Measurements from ENCODE around the gene LSR.

Gene LSR

GRCh38 chr19:35248310-35249145, at the start of gene LSR:
TSS of gene LSR (plus strand) at chr19:35249002. CDS start at chr19:35249023, 21 bp downstream.
- Histone ChIP-seq H3K27ac (no peak within 1 kb of the TSS), H3K4me3 (ENCODE audit: low read depth, low read length) (no peak within 1 kb of the TSS), H3K36me3 (replicated peaks) (no peaks in the 10 kb centered on the region), H3K27me3 (replicated peaks) (peaks cover 38% of the 10 kb centered on the region)
- in situ Hi-C loops (cut with HindIII; ENCODE audit: low pct_ligation_motif_present, low sequenced_read_pairs): no loop called here
- DNase-seq: no peak
- TF ChIP-seq CTCF (IDR thresholded peaks at IDR 0.05; ENCODE audit: low read depth, low read length, missing control alignments): no peak

- H3K27me3 ChIP-seq (replicated peaks): no peaks in the 10 kb centered on the region
- no peak overlapping the region for H3K4me3 ChIP-seq (ENCODE audit: low read depth, low read length)
- no peak for TF ChIP-seq CTCF (IDR thresholded peaks at IDR 0.05; ENCODE audit: low read depth, low read length, missing control alignments)
- H3K36me3 ChIP-seq (replicated peaks): no peaks in the 10 kb centered on the region
- DNase-seq: no peak
- in situ Hi-C loops (cut with HindIII; ENCODE audit: low pct_ligation_motif_present, low sequenced_read_pairs): no loop called here
- no peak overlapping the region for H3K27ac ChIP-seq
These were observed 49.3 kb upstream of the LSR start for GRCh38 chr19:35199481-35199880.

- Histone ChIP-seq H3K36me3 (replicated peaks) (no peaks in the 10 kb centered on the region), H3K4me3 (ENCODE audit: low read depth, low read length) (no peak overlapping the region), H3K27ac (no peak overlapping the region), H3K27me3 (replicated peaks) (no peaks in the 10 kb centered on the region)
- TF ChIP-seq CTCF (IDR thresholded peaks at IDR 0.05; ENCODE audit: low read depth, low read length, missing control alignments): no peak
- DNase-seq: no peak
- in situ Hi-C loops (cut with HindIII; ENCODE audit: low pct_ligation_motif_present, low sequenced_read_pairs): no loop called here
These were observed 45.8 kb upstream of the LSR start for GRCh38 chr19:35202722-35203688.

GRCh38 chr19:35204799-35205732, 43.7 kb upstream of the LSR start:
- no peak for TF ChIP-seq CTCF (IDR thresholded peaks at IDR 0.05; ENCODE audit: low read depth, low read length, missing control alignments)
- H3K4me3 ChIP-seq (ENCODE audit: low read depth, low read length): no peak overlapping the region
- H3K36me3 ChIP-seq (replicated peaks): no peaks in the 10 kb centered on the region
- in situ Hi-C loops (cut with HindIII; ENCODE audit: low pct_ligation_motif_present, low sequenced_read_pairs): no loop called here
- no peaks in the 10 kb centered on the region for H3K27me3 ChIP-seq (replicated peaks)
- DNase-seq: no peak
- no peak overlapping the region for H3K27ac ChIP-seq

- no peak overlapping the region for H3K27ac ChIP-seq
- H3K4me3 ChIP-seq (ENCODE audit: low read depth, low read length): no peak overlapping the region
- no peak for DNase-seq
- no peak for TF ChIP-seq CTCF (IDR thresholded peaks at IDR 0.05; ENCODE audit: low read depth, low read length, missing control alignments)
- no peaks in the 10 kb centered on the region for H3K27me3 ChIP-seq (replicated peaks)
- H3K36me3 ChIP-seq (replicated peaks): no peaks in the 10 kb centered on the region
- in situ Hi-C loops (cut with HindIII; ENCODE audit: low pct_ligation_motif_present, low sequenced_read_pairs): no loop called here
These were observed 43.0 kb upstream of the LSR start for GRCh38 chr19:35205733-35206323.
